Panc1 (cell line): ENCODE data around the gene EPC1.

Experiments
- CTCF ChIP-seq: fragments of 450-650 bp; IDR thresholded peaks from 2 replicates; pipeline ENCODE4 v1.5.1; 2017; ENCODE audit warnings: mild to moderate bottlenecking
- REST ChIP-seq, 2 experiments: IDR thresholded peaks; 2 replicates each; pipeline ENCODE4 v1.6.1; 2011 to 2012; ENCODE audit warnings: low read depth in 2 of 2, control low read depth in 1 of 2, low read length in 1 of 2, mild to moderate bottlenecking in 1 of 2, moderate library complexity in 1 of 2; ENCODE audit not compliant: insufficient read depth in 1 of 2
- SIN3A ChIP-seq: IDR thresholded peaks from 2 replicates; pipeline ENCODE4 v1.6.1; 2012; ENCODE audit warnings: low read depth, mild to moderate bottlenecking, low read length, moderate library complexity, borderline replicate concordance; ENCODE audit not compliant: insufficient read depth

- TF ChIP-seq SIN3A (no peak), CTCF (no peak), REST (IDR thresholded peaks at IDR 0.05; ENCODE audit: insufficient read depth in 1 of 2, low read depth in 2 of 2, low read length in 1 of 2) (no peak)
Measured at GRCh38 chr10:32253821-32254220, 93.1 kb downstream of the EPC1 start.
